ENCODE measurements around the gene AADAT. TPM values are rescaled to one million over a fixed set of nuclear protein-coding genes. Genes with fewer than 3 reads are reported as not detected.

The AADAT gene
- total RNA-seq, 3 donors from 2014 or later = 5.6 to 6.2 (median 5.9) TPM

- TF ChIP-seq POLR2AphosphoS5 (IDR thresholded peaks at IDR 0.05) (no peak), CTCF (IDR thresholded peaks at IDR 0.05) (no peak), POLR2A (IDR thresholded peaks at IDR 0.05) (no peak)
- intact Hi-C loops (cut with DNase I; ENCODE audit: low total_unique reads) = no loop called here
- H3K4me1 ChIP-seq = no peaks in the 10 kb centered on the region
- no peak for DNase-seq (ENCODE audit: low spot score in 2 of 2)
- no peaks in the 10 kb centered on the region for H3K9me3 ChIP-seq
- no peak overlapping the region for H3K27ac ChIP-seq
- no peaks in the 10 kb centered on the region for H3K27me3 ChIP-seq
- H3K36me3 ChIP-seq = no peaks in the 10 kb centered on the region
- H3K4me3 ChIP-seq = no peak overlapping the region
Observed at GRCh38 chr4:170058826-170059225, 30.9 kb downstream of the AADAT start.

DNA sequence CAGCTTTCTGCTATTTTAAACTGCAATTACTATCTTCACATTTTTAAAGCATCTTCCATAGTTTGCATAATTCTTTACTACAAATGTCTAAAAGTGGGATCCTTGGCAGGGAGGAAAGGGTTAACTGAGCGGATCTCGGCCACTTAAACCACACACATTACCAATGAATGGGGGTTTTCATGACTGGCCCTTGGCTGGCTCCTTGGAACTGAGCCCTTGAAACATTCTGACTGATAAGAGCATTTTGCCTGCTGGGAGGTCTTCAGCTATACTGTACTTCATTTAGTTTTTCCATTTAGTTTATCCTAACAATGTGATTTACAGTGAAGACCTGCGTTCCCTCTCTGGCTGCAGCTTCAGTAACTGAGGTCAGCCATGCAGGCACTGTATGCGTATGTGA, 31.9 kb downstream of the AADAT start:
- no peaks in the 10 kb centered on the region for H3K9me3 ChIP-seq
- no peaks in the 10 kb centered on the region for H3K36me3 ChIP-seq
- H3K4me1 ChIP-seq = no peaks in the 10 kb centered on the region
- no peak for DNase-seq (ENCODE audit: low spot score in 2 of 2)
- no peak overlapping the region for H3K27ac ChIP-seq
- H3K27me3 ChIP-seq = no peaks in the 10 kb centered on the region
- no peak overlapping the region for H3K4me3 ChIP-seq
- TF ChIP-seq CTCF (IDR thresholded peaks at IDR 0.05) = no peak
- TF ChIP-seq POLR2AphosphoS5 (IDR thresholded peaks at IDR 0.05) = no peak
- TF ChIP-seq POLR2A (IDR thresholded peaks at IDR 0.05) = no peak
- intact Hi-C loops (cut with DNase I; ENCODE audit: low total_unique reads) = no loop called here

GRCh38 chr4:170052919-170053318, 36.8 kb downstream of the AADAT start:
- Histone ChIP-seq H3K9me3 (no peaks in the 10 kb centered on the region), H3K4me1 (no peaks in the 10 kb centered on the region), H3K27me3 (no peaks in the 10 kb centered on the region), H3K36me3 (no peaks in the 10 kb centered on the region), H3K27ac (no peak overlapping the region), H3K4me3 (no peak overlapping the region)
- no peak for DNase-seq (ENCODE audit: low spot score in 2 of 2)
- TF ChIP-seq POLR2A (IDR thresholded peaks at IDR 0.05) (no peak), POLR2AphosphoS5 (IDR thresholded peaks at IDR 0.05) (no peak)
- intact Hi-C loops (cut with DNase I; ENCODE audit: low total_unique reads) = no loop called here

- no peak for TF ChIP-seq CTCF (IDR thresholded peaks at IDR 0.05)
- no peak for TF ChIP-seq POLR2A (IDR thresholded peaks at IDR 0.05)
- TF ChIP-seq POLR2AphosphoS5 (IDR thresholded peaks at IDR 0.05) = no peak
- no peaks in the 10 kb centered on the region for H3K36me3 ChIP-seq
- H3K27me3 ChIP-seq = no peaks in the 10 kb centered on the region
- intact Hi-C loops (cut with DNase I; ENCODE audit: low total_unique reads) = no loop called here
- H3K27ac ChIP-seq = no peak overlapping the region
- no peaks in the 10 kb centered on the region for H3K4me1 ChIP-seq
- DNase-seq (ENCODE audit: low spot score in 2 of 2) = no peak
- H3K4me3 ChIP-seq = no peak overlapping the region
- no peaks in the 10 kb centered on the region for H3K9me3 ChIP-seq
Observed at GRCh38 chr4:170051402-170051801, 38.4 kb downstream of the AADAT start.

GRCh38 chr4:170049766-170050165, 40.0 kb downstream of the AADAT start:
- intact Hi-C loops (cut with DNase I; ENCODE audit: low total_unique reads) = loop anchor here (5.0 kb wide), 1 partner anchor 242 kb away; no protein-coding TSS in a partner anchor
- no peak for TF ChIP-seq POLR2AphosphoS5 (IDR thresholded peaks at IDR 0.05)
- TF ChIP-seq POLR2A (IDR thresholded peaks at IDR 0.05) = no peak
- TF ChIP-seq CTCF (IDR thresholded peaks at IDR 0.05) = no peak
- no peaks in the 10 kb centered on the region for H3K9me3 ChIP-seq
- H3K4me3 ChIP-seq = no peak overlapping the region
- no peak for DNase-seq (ENCODE audit: low spot score in 2 of 2)
- no peaks in the 10 kb centered on the region for H3K27me3 ChIP-seq
- H3K27ac ChIP-seq = no peak overlapping the region
- no peaks in the 10 kb centered on the region for H3K4me1 ChIP-seq
- H3K36me3 ChIP-seq = no peaks in the 10 kb centered on the region
